GM18867 (cell line): ENCODE data around the gene AGXT.

Experiments used
- ATAC-seq: cut with Tn5 transposase; IDR thresholded peaks from one replicate; pipeline ENCODE4 v1.9.1; 2021; ENCODE audit warnings: mild to moderate bottlenecking, moderate library complexity; ENCODE audit not compliant: unreplicated experiment

Gene AGXT

GRCh38 chr2:240868286-240869108 lies at the start of gene AGXT:
AGXT (plus strand) TSS chr2:240868824; CDS start chr2:240868866, 42 bp downstream.
- ATAC-seq = no peak

- no peak for ATAC-seq
These were observed 49.3 kb upstream of the AGXT start for GRCh38 chr2:240819126-240819857.

GRCh38 chr2:240819858-240820606 lies 48.6 kb upstream of the AGXT start, which contains the start of gene KIF1A:
KIF1A (minus strand) TSS chr2:240820219; CDS start chr2:240797752, 22,467 bp downstream.
- no peak for ATAC-seq

- ATAC-seq = no peak
These were observed 47.8 kb upstream of the AGXT start for GRCh38 chr2:240820607-240821428.

GRCh38 chr2:240821429-240821778 lies 47.2 kb upstream of the AGXT start:
- ATAC-seq = no peak

GRCh38 chr2:240822280-240822847 lies 46.3 kb upstream of the AGXT start:
- ATAC-seq = no peak

- ATAC-seq = no peak
These were observed 44.9 kb upstream of the AGXT start for GRCh38 chr2:240823449-240824336.

GRCh38 chr2:240825476-240825875 lies 43.1 kb upstream of the AGXT start:
- ATAC-seq = no peak

- no peak for ATAC-seq
These were observed 36.9 kb upstream of the AGXT start for GRCh38 chr2:240831594-240832204.

- peak; percentile 88 for ATAC-seq
These were observed 36.4 kb upstream of the AGXT start for GRCh38 chr2:240832205-240832727.

- no peak for ATAC-seq
These were observed 35.6 kb upstream of the AGXT start for GRCh38 chr2:240832921-240833494.

- ATAC-seq = no peak
These were observed 34.8 kb upstream of the AGXT start for GRCh38 chr2:240833724-240834285.

GRCh38 chr2:240834377-240834975 lies 34.1 kb upstream of the AGXT start:
- no peak for ATAC-seq

- no peak for ATAC-seq
These were observed 33.1 kb upstream of the AGXT start for GRCh38 chr2:240835528-240835927.

GRCh38 chr2:240836781-240837467 lies 31.7 kb upstream of the AGXT start:
- ATAC-seq = no peak

- ATAC-seq = no peak
These were observed 31.0 kb upstream of the AGXT start for GRCh38 chr2:240837621-240838020.
